Sigmoid colon (tissue), 3 donors: ENCODE measurements around the gene ZSWIM6.

Source experiments
- POLR2A ChIP-seq, 2 donors: fragments of 450-650 bp; IDR thresholded peaks; one replicate each; pipeline ENCODE4 v1.6.1; 2016; ENCODE audit warnings: antibody characterized with exemption in 2 of 2, mild to moderate bottlenecking in 2 of 2, moderate library complexity in 2 of 2
- TF ChIP-seq, protein P1 (sequence below), 4 experiments: fragments of 450-650 bp in 3 of 4; fragments of 200-600 bp in 1 of 4; IDR thresholded peaks; one replicate each; pipeline ENCODE4 v1.5.1; 2016 to 2019; ENCODE audit warnings: antibody characterized with exemption in 4 of 4, mild to moderate bottlenecking in 3 of 4, moderate library complexity in 2 of 4

DNA sequence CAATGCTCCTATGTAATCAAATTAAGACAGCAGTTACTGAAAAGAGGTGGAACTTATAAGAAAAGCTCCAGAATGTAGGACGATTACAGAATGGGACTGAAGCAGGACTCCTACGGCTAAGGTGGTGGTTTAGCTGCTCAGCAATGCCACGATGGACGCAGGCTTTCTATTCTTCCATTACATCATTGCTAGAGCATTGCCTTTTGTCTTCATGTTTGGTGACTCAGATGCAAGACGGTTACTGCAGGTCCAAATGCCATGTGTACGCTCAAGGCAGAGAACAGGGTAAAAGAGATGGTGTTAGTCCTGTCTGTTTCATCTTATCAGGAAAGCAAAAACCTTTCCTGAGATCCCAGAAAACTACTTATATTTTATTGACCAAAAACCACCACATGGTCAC is 255.1 kb downstream of the ZSWIM6 start:
- TF ChIP-seq POLR2A (IDR thresholded peaks at IDR 0.05), result no peak
- TF ChIP-seq, protein P1, sequence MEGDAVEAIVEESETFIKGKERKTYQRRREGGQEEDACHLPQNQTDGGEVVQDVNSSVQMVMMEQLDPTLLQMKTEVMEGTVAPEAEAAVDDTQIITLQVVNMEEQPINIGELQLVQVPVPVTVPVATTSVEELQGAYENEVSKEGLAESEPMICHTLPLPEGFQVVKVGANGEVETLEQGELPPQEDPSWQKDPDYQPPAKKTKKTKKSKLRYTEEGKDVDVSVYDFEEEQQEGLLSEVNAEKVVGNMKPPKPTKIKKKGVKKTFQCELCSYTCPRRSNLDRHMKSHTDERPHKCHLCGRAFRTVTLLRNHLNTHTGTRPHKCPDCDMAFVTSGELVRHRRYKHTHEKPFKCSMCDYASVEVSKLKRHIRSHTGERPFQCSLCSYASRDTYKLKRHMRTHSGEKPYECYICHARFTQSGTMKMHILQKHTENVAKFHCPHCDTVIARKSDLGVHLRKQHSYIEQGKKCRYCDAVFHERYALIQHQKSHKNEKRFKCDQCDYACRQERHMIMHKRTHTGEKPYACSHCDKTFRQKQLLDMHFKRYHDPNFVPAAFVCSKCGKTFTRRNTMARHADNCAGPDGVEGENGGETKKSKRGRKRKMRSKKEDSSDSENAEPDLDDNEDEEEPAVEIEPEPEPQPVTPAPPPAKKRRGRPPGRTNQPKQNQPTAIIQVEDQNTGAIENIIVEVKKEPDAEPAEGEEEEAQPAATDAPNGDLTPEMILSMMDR (IDR thresholded peaks at IDR 0.05), result no peak
